GM18870 (cell line): ENCODE results near the gene LAMC1.

Source experiments
- ATAC-seq: cut with Tn5 transposase; IDR thresholded peaks from one replicate; pipeline ENCODE4 v1.9.1; 2021; ENCODE audit warnings: moderate library complexity; ENCODE audit not compliant: unreplicated experiment

The LAMC1 gene

DNA sequence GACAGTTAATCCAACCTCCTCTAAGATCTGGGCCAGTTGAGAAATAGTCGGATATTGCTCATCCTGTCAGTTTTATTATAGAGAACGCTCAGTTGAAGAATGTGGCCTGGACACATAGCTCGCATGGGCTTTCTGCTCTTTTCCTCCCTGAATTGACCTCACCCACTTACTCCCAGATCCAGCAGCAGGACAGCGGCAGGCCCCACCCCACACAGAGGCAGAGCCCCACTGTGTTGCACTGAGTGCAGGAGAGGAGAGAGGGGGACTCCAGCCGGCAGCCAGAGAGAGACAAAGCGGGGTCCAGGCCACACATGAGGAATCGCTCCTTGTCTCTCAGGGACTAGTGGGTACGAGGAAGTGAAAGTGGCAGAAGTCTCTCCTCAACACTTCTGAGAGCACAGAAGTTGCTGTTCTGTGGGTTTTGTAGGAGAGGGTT, 78.6 kb downstream of the LAMC1 start:
- ATAC-seq: no peak

DNA sequence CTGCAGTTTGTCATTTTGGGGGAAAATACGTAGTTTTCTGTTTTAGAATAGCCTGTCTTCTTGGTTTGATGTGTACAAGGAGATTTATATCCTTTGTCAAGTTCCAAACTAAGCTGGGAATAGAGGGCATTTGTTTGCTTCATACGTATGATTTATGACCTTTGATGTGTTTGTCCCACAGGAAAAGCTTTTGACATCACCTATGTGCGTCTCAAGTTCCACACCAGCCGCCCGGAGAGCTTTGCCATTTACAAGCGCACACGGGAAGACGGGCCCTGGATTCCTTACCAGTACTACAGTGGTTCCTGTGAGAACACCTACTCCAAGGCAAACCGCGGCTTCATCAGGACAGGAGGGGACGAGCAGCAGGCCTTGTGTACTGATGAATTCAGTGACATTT, 79.9 kb downstream of the LAMC1 start:
- no peak for ATAC-seq

DNA sequence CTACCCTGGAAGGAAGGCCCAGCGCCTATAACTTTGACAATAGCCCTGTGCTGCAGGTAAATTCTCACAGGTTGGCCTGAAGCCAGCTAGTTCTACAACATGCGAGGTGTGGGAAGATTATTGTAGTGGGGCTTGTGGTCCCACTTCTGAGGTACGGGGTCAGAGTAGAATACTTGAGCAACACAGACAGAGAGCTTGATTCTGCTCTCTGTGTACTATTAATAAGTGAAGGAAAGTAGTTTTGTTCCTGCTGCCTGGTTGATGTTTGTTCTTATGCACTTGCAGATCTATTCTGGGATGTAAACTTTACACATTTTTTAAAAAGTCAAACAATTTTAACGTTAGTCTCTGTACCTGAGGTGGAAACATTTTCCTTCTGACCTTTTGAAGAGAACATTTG, 80.4 kb downstream of the LAMC1 start:
- ATAC-seq: no peak

GRCh38 chr1:183105449-183105848, 82.2 kb downstream of the LAMC1 start:
- ATAC-seq: no peak

DNA sequence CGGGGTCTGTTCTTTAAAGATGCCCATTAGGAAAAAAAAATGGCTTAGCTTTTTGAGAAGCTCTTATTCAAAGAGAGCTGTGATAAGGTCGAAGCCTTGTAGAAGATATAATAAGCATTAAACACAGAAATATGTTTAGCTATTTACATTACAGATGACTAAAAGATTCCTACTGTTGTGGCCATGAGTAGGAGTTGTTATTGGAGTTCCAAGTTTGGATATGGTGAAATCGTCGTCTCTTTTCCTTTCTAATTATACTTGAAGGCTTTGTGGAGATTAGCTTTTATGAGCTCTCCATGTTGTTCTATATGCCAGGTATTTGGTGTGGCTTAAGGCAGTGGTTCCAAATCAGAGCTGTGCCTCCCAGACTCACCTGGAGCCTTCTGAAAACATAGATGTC, 82.9 kb downstream of the LAMC1 start:
- no peak for ATAC-seq

DNA sequence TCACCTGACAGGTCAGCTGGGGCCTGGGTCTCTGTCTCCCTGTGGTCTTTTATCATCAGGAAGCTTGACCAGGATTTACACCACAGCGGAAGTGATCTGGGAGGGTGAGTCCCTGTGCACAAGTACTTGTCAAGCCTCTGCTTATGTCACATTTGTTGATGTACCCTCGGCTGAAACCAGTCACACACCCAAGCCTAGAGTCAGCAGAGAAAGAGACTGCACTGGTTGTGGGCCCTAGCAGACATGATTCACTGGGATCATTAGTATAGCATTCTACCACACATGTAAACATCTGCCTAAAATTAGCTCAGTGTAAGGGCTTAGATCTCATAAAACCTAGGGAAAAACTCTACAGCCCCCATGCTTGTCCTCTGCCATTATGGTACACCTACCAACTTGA, 83.5 kb downstream of the LAMC1 start:
- ATAC-seq: no peak

GRCh38 chr1:183110326-183110880, 87.2 kb downstream of the LAMC1 start:
- ATAC-seq: no peak

- ATAC-seq: no peak
These were observed 91.2 kb downstream of the LAMC1 start for GRCh38 chr1:183114441-183114840.

GRCh38 chr1:183116416-183116815, 93.2 kb downstream of the LAMC1 start:
- no peak for ATAC-seq

DNA sequence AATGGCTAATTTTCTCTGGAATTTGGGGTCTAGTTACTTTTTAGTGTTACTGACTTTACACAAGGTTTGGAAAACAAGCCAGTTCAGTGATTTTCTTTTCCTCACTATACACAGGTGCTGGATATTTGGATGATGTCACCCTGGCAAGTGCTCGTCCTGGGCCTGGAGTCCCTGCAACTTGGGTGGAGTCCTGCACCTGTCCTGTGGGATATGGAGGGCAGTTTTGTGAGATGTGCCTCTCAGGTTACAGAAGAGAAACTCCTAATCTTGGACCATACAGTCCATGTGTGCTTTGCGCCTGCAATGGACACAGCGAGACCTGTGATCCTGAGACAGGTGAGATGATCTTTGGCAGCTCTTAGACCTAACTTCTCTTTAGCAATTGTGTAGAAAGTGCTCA, 98.4 kb downstream of the LAMC1 start:
- no peak for ATAC-seq

DNA sequence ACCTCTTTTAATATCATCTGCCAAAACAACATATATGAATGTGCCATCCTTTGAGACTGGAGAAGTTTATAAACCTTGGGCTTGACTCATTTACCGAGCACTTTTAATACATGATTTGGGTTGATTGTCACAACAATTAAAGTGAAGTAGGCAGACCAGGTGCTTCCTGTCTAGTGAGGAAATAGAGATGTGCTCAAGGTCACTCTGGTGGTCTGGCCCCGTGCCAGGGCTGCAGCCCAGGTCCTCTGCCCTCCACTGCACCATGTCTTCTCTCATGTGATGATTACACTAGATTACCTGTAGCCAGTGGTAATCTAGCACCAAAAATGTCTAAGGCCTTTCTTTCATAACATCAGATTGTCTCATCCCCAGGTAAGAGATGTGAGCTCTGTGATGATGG, 101.0 kb downstream of the LAMC1 start:
- no peak for ATAC-seq

DNA sequence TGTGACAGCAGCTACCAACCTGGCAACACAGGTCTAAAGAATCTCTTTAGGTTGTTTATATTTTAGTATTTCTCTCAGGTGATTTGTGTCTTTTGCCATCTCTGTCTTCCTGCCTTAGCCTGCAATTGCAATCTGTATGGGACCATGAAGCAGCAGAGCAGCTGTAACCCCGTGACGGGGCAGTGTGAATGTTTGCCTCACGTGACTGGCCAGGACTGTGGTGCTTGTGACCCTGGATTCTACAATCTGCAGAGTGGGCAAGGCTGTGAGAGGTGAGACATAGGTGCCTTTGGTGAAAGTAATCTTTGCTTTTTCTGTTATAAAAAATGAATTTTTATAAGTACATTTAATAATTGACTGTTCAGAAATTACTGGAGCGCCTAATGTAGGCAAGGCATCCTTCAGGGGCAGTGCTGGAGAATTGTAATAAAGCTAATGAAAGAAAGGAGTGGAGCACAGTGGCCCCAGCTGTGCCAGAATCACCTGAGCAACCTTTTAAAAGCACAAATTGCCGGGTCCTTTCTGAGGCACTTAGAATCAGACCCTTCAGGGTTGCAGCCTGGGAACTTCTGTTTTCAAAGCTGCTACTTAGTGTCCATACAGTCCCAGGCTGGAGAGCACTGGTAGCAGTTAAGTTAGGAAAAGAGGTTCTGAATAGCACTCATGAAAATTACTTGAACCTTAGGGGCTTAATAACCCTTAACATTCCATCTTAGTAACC, 102.2 kb downstream of the LAMC1 start:
- ATAC-seq: no peak

DNA sequence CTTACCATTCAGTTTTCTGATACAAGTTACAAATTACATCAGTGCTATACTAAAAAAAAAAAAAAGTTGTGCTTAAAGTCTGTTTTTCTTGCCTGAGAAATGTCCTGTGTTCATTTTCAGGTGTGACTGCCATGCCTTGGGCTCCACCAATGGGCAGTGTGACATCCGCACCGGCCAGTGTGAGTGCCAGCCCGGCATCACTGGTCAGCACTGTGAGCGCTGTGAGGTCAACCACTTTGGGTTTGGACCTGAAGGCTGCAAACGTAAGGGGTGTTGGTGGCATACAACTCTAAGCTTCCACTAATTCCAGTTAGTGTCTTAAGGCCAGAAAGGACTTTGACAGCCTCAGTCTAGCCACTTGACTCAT, 102.8 kb downstream of the LAMC1 start:
- no peak for ATAC-seq

DNA sequence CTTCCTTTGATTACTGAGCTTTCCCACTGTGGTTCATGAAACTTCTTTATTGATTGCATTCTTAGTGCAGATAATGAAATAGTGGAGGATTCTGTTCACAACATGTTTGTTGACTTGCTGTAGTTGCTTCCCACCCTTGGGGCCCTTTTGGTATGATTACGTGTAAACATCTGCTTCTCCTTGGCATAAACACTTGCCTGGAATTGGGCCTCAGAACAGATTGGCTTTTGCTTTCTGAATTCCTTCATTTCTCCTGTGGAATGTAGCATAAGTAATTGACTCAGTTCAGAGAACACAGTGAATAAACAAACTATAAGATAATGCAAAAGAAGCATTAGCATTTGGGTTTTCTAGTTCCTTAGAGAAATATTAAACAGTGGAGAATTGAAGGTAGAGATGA, 103.3 kb downstream of the LAMC1 start:
- ATAC-seq: no peak

DNA sequence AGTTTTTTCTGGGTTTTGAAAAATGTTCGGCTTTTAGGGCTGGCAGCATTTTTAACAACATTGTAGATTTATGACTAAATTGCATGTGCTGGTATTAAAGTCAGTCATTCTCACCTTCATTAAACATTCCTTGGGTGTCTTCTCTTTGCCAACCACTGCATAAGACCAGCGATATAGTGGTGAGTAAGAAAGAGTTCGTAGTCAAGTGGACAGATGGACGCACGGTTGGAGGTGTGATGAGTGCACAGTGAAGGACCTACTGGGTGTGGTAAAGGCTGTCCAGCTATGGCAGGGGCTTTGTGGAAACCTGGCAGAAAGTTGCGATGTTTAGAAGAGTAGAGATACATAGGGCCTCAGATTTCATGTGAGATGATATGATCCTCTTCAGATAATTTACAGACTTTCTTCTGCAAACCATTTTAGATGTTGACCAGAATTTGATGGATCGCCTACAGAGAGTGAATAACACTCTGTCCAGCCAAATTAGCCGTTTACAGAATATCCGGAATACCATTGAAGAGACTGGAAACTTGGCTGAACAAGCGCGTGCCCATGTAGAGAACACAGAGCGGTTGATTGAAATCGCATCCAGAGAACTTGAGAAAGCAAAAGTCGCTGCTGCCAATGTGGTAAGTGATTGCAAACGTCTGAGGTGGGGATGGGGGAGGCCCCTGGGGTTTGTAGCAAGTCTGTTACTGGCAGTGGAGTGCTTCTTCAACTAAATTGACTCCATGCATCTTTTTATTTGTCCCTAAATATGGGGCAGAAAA, 106.9 kb downstream of the LAMC1 start:
- no peak for ATAC-seq

- ATAC-seq: no peak
These were observed 107.9 kb downstream of the LAMC1 start for GRCh38 chr1:183131166-183131565.

DNA sequence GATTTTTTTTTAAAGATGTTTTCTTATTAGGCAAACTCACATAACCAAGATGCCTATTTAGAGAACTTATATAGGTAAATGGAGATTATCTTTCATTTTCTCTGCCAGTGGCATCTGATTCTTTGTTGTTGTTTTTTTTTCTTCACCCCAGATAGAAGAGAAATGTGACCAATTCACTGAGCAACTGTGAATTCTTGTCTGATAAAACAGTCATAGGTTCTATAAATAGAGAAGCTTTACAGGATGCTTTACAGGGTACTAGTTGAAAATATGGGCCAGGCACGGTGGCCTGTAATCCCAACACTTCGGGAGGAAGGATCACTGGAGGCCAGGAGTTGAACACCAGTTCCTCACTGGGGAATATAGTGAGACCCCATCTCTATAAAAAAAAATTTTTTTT, 112.1 kb downstream of the LAMC1 start:
- no peak for ATAC-seq

DNA sequence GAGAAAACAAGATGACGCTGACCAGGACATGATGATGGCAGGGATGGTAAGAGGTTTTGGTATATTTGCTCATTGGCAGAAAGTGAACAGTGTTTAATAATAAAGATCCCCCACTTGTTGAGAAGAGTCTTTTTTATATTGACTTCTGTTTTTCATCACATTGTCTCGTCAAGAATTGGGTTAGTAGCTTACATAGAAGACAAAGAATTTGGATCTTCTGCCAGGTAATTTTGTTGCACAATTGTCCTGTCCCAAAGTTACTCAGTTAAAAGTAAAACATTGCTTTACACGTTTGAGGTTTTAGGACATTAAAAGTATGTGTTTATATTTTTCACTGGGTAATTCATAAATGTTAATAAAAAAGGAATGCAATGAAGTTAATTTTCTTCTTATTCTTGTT, 114.6 kb downstream of the LAMC1 start:
- no peak for ATAC-seq

DNA sequence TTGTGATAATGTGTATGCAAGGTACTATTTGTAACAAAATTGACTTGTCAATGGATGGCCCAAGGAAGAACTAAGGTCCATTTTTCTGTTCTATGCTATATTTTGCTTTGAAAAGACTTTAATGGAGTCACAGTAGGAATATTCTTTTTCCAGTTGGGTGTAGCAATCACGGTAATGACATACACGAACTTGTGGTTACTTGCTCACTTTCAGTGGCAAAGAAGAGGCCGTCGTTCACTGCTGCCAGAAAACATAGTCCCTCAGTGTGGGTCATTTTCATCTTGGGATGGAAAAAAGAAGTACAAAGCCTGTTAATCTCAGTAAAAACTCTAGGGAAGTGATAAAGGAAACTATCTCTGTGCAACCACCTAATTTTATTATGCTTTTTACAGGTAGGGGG, 115.1 kb downstream of the LAMC1 start:
- ATAC-seq: no peak

DNA sequence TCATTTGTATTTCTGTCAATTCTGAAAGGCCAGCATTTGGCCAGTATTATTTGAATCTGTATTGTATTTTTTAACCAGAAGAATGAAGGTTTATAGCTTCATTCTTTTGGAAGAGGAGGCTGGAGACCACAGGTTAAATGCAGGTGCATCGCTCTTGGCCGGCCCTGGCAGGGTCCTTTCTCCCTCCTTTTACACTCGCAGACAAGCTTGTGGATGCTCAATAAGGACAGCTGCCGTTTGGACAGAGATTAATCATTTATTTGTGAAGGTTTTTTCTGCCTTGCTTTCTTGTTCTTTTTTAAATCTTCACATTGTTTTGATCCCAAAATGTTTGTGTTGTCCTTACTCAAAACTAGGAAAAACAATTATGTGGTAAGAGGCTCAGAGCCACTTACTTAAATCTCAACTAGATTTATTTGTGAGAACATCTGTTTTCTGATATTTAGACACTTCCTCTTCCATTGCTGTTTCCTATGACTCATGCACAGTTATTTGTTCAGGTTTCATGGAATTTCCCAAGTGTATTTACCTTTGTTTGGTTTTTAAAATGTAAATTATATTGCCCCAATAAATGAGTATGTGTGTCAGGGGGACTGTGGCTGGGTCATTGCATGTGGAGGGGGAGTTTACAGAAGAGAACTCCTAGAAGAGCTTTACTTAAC, 116.2 kb downstream of the LAMC1 start:
- ATAC-seq: no peak

DNA sequence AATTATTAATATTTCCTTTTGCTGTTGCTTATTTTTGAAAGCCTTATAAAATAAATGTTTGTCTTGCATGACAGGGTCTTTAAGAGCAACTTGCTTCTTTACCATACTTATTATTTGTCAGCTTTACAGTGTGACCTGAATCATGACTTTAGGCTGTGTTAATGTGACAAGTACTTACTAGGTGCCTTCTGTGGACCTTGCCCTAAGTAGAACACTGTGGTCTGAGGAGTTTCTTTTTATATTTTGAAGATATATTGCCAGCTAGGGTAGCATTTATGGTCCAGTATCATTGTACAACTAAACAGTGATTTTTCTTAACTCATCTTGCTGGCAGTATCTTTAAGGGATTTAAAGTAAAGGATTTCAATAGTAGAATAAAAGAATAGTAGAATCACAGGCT, 117.4 kb downstream of the LAMC1 start:
- no peak for ATAC-seq

DNA sequence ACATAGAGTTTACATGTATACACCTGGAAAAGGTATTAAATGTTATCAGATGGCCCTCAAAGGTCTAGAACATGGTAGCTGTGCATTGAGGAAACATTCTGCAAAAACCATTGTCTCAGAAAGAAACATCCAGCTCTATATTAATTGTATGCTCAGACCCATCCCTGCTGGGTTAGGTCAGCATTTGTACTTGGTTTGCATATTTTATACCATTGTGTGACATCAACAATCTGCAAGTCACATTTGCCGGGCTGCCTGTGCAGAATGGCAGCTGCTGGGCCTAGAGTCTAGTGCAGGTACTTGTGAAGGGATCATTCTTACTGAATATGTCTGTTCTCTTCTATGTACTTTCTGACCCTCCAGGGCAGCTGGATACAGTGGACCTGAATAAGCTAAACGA, 119.0 kb downstream of the LAMC1 start:
- no peak for ATAC-seq
